Smooth muscle cell of bladder (primary cell): ENCODE data around the gene FAR2. TPM values are rescaled to one million over a fixed set of nuclear protein-coding genes. Genes with fewer than 3 reads are reported as not detected.

ENCODE experiments used
- total RNA-seq: library from RNA; depleted of rRNA; stranded (reverse); fragments of >200 nt; gene quantifications from 2 replicates; pipeline ENCODE4 v1.2.3, GENCODE V29; 2014

The FAR2 gene
- 2.7 and 7.3 TPM in 2 replicates for total RNA-seq

GRCh38 chr12:29148911-29149690 lies at the start of gene FAR2:
TSS of gene FAR2 (plus strand) at chr12:29149278. CDS start at chr12:29270450, 121,172 bp downstream.

GRCh38 chr12:29380536-29381523 lies 231.8 kb downstream of the FAR2 start, which contains the start of gene ERGIC2:
TSS of gene ERGIC2 (minus strand) at chr12:29381172. CDS start at chr12:29371633, 9,539 bp downstream.

Other genes starting within 250 kb of the FAR2 start
- gene ERGIC2, start 231.9 kb downstream of the FAR2 start, total RNA-seq: 54.6 and 75.7 TPM in 2 replicates